Measurements from ENCODE around the gene ZNF285.
"Not testable (repeated sequence)": the region's sequence is repeated elsewhere in the genome, so short reads cannot be mapped to it uniquely, and the experiment has no call there.

ZNF285 gene

GRCh38 chr19:44401139-44402115, at the start of gene ZNF285:
ZNF285 (minus strand) TSS chr19:44401608; CDS start chr19:44397213, 4,395 bp downstream.
- in situ Hi-C loops (cut with HindIII; ENCODE audit: low sequenced_read_pairs) = no loop called here

- in situ Hi-C loops (cut with HindIII; ENCODE audit: low sequenced_read_pairs) = no loop called here
Observed at GRCh38 chr19:44447916-44448674, 46.7 kb upstream of the ZNF285 start, which contains the start of gene ZNF229. ZNF229 (minus strand) TSS chr19:44448472; CDS start chr19:44442847, 5,625 bp downstream.

GRCh38 chr19:44438441-44438840, 37.0 kb upstream of the ZNF285 start:
- in situ Hi-C loops (cut with HindIII; ENCODE audit: low sequenced_read_pairs) = no loop called here

- in situ Hi-C loops (cut with HindIII; ENCODE audit: low sequenced_read_pairs) = no loop called here
Observed at GRCh38 chr19:44435441-44435840, 34.0 kb upstream of the ZNF285 start.

- in situ Hi-C loops (cut with HindIII; ENCODE audit: low sequenced_read_pairs) = no loop called here
Observed at GRCh38 chr19:44430956-44431355, 29.5 kb upstream of the ZNF285 start.

- in situ Hi-C loops (cut with HindIII; ENCODE audit: low sequenced_read_pairs) = not testable (repeated sequence)
Observed at GRCh38 chr19:44415553-44415952, 14.1 kb upstream of the ZNF285 start.

GRCh38 chr19:44389268-44389667, 12.1 kb downstream of the ZNF285 start:
- in situ Hi-C loops (cut with HindIII; ENCODE audit: low sequenced_read_pairs) = not testable (repeated sequence)

GRCh38 chr19:44374789-44375188, 26.6 kb downstream of the ZNF285 start:
- in situ Hi-C loops (cut with HindIII; ENCODE audit: low sequenced_read_pairs) = no loop called here

GRCh38 chr19:44371815-44372480, 29.5 kb downstream of the ZNF285 start:
- in situ Hi-C loops (cut with HindIII; ENCODE audit: low sequenced_read_pairs) = no loop called here

GRCh38 chr19:44367024-44367423, 34.4 kb downstream of the ZNF285 start:
- in situ Hi-C loops (cut with HindIII; ENCODE audit: low sequenced_read_pairs) = no loop called here

- in situ Hi-C loops (cut with HindIII; ENCODE audit: low sequenced_read_pairs) = no loop called here
Observed at GRCh38 chr19:44356383-44357111, 44.9 kb downstream of the ZNF285 start, which contains the start of gene ZNF112. ZNF112 (minus strand) TSS chr19:44356680; CDS start chr19:44340539, 16,141 bp downstream.

- in situ Hi-C loops (cut with HindIII; ENCODE audit: low sequenced_read_pairs) = no loop called here
Observed at GRCh38 chr19:44346556-44346955, 54.9 kb downstream of the ZNF285 start.

GRCh38 chr19:44345959-44346358, 55.4 kb downstream of the ZNF285 start:
- in situ Hi-C loops (cut with HindIII; ENCODE audit: low sequenced_read_pairs) = no loop called here

- in situ Hi-C loops (cut with HindIII; ENCODE audit: low sequenced_read_pairs) = no loop called here
Observed at GRCh38 chr19:44344255-44344654, 57.2 kb downstream of the ZNF285 start.

- in situ Hi-C loops (cut with HindIII; ENCODE audit: low sequenced_read_pairs) = no loop called here
Observed at GRCh38 chr19:44341794-44342193, 59.6 kb downstream of the ZNF285 start.

- in situ Hi-C loops (cut with HindIII; ENCODE audit: low sequenced_read_pairs) = not testable (repeated sequence)
Observed at GRCh38 chr19:44334639-44335038, 66.8 kb downstream of the ZNF285 start.

Data from DLD1 (cell line).